ENCODE results near the gene ADGRG6. TPM values are rescaled to one million over a fixed set of nuclear protein-coding genes. Genes with fewer than 3 reads are reported as not detected.

ADGRG6 gene
- total and polyA plus RNA-seq, 9 of the 15 experiments (the other 6 are each of a cell fraction or from before 2014, with no cell fraction given) = under 0.01 to 0.11 (median 0.05) TPM; not detected in 5

DNA sequence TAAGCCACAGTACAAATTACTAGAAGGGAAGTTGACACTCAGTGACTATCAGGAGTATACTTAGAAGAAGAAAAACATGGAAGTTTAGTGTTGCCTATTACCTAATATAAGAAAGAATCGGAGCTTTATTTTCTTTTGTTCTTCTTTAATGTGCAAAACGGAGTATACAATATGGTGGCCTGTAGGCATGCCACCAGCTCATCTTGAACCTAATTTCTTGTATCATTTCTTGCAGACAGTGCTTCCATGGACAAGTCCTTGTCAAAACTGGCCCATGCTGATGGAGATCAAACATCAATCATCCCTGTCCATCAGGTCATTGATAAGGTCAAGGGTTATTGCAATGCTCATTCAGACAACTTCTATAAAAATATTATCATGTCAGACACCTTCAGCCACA is 141.3 kb downstream of the ADGRG6 start:
- CTCF ChIA-PET (ENCODE audit: low intra/inter-chr PET ratio) = no interaction called here
- FAIRE-seq = no peak
- 0% methylated on average over 2 of the region's 2 CpGs for WGBS (ENCODE audit: insufficient coverage, low coverage, missing lambda C conversion rate)

DNA sequence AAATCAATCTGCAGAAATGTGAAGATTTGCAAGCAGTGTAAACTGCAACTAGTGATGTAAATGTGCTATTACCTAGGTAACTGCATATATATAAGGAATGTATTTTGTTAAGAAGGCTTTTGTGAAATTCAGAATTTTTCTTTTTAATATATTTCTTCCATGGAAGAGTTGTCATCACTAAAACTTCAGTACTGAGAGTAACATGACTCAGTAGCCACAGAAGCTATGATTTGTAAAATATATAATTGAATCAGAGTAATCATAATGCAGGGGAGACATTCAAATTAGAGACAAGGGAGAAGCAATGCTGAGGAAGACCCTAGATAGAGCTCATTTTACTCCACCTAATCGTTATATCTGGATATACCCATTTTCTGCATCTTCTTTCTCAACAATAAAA is 141.7 kb downstream of the ADGRG6 start:
- POLR2A ChIA-PET = no interaction called here
- in situ Hi-C loops (cut with MboI) = no loop called here
- H3K27me3 ChIP-seq (ENCODE audit: control insufficient read depth in 2 of 2, insufficient read depth in 2 of 2, low read length in 2 of 2) = no peaks in the 10 kb centered on the region; a peak in 1 of 5 replicates
- H3K9me1 ChIP-seq (ENCODE audit: control insufficient read depth, insufficient read depth, low read length) = no peaks in the 10 kb centered on the region
- CTCF ChIA-PET (ENCODE audit: low intra/inter-chr PET ratio) = no interaction called here
- no peak overlapping the region for H3K27ac ChIP-seq (ENCODE audit: extremely low read depth, low read depth, low read length)
- DNase-seq (ENCODE audit: extremely low read depth in 1 of 4, low spot score in 3 of 4) (no peak), ATAC-seq (no peak), FAIRE-seq (no peak)
- intact Hi-C loops (cut with micrococcal nuclease) = no loop called here
- no peaks in the 10 kb centered on the region for H3K4me1 ChIP-seq (replicated peaks in 1 of 2; ENCODE audit: control insufficient read depth in 2 of 2, insufficient read depth in 2 of 2, low read length in 2 of 2)
- no peaks in the 10 kb centered on the region for H4K20me1 ChIP-seq (replicated peaks; ENCODE audit: control insufficient read depth, insufficient read depth, low read length)
- no peaks in the 10 kb centered on the region for H3K79me2 ChIP-seq (ENCODE audit: control insufficient read depth, insufficient read depth, low read length)
- TF ChIP-seq FOXP1 (CRISPR knock-in tag; IDR thresholded peaks at IDR 0.05) = no peak
- TF ChIP-seq ZNF124 (CRISPR knock-in tag; IDR thresholded peaks at IDR 0.05) = no peak
- no peak for TF ChIP-seq RBM22 (IDR thresholded peaks at IDR 0.05; ENCODE audit: low read depth, low read length, poor library complexity, severe bottlenecking)
- 5% methylated on average over 1 of the region's 1 CpG for WGBS (ENCODE audit: insufficient coverage, low coverage, missing lambda C conversion rate)
- H3K4me3 ChIP-seq = no peak overlapping the region
- no peak overlapping the region for H3K9ac ChIP-seq (ENCODE audit: insufficient read depth in 1 of 2, low read depth in 2 of 2, low read length in 2 of 2)
- no peaks in the 10 kb centered on the region for H3K9me3 ChIP-seq (replicated peaks; ENCODE audit: control insufficient read depth, insufficient read depth, low read depth, low read length)
- H3K4me2 ChIP-seq (ENCODE audit: insufficient read depth, low read length) = no peak overlapping the region
- no TSS peak for BruUV-seq (replicated peaks)
- H2AFZ ChIP-seq (ENCODE audit: low read depth, low read length) = no peak overlapping the region
- no peaks in the 10 kb centered on the region for H3K36me3 ChIP-seq (ENCODE audit: control insufficient read depth, insufficient read depth, low read length)

More for the DNA sequence above, 141.3 kb downstream of the ADGRG6 start:
- H3K9me3 ChIP-seq (replicated peaks; ENCODE audit: control insufficient read depth, insufficient read depth, low read depth, low read length) = no peaks in the 10 kb centered on the region
- no peaks in the 10 kb centered on the region for H3K4me1 ChIP-seq (replicated peaks in 1 of 2; ENCODE audit: control insufficient read depth in 2 of 2, insufficient read depth in 2 of 2, low read length in 2 of 2)
- H3K36me3 ChIP-seq (ENCODE audit: control insufficient read depth, insufficient read depth, low read length) = no peaks in the 10 kb centered on the region
- in situ Hi-C loops (cut with MboI) (no loop called here), intact Hi-C loops (cut with micrococcal nuclease) (no loop called here)
- H4K20me1 ChIP-seq (replicated peaks; ENCODE audit: control insufficient read depth, insufficient read depth, low read length) = no peaks in the 10 kb centered on the region
- H3K9me1 ChIP-seq (ENCODE audit: control insufficient read depth, insufficient read depth, low read length) = no peaks in the 10 kb centered on the region
- no peak overlapping the region for H3K4me3 ChIP-seq
- TF ChIP-seq PHF8 (IDR thresholded peaks at IDR 0.05; ENCODE audit: borderline replicate concordance, low read length) (no peak), ZNF830 (CRISPR knock-in tag; IDR thresholded peaks at IDR 0.05) (no peak), SMAD3 (CRISPR knock-in tag; conservative IDR thresholded peaks at IDR 0.05) (no peak), U2AF1 (optimal IDR thresholded peaks at IDR 0.05; ENCODE audit: low read depth, low read length) (no peak)
- H3K4me2 ChIP-seq (ENCODE audit: insufficient read depth, low read length) = no peak overlapping the region
- no peak overlapping the region for H3K27ac ChIP-seq (ENCODE audit: extremely low read depth, low read depth, low read length)
- BruUV-seq (replicated peaks) = no TSS peak
- no peak overlapping the region for H3K9ac ChIP-seq (ENCODE audit: insufficient read depth in 1 of 2, low read depth in 2 of 2, low read length in 2 of 2)
- no peak for ATAC-seq
- no peak overlapping the region for H2AFZ ChIP-seq (ENCODE audit: low read depth, low read length)
- H3K79me2 ChIP-seq (ENCODE audit: control insufficient read depth, insufficient read depth, low read length) = no peaks in the 10 kb centered on the region
- DNase-seq (ENCODE audit: extremely low read depth in 1 of 4, low spot score in 3 of 4) = no peak
- POLR2A ChIA-PET = no interaction called here
- no peaks in the 10 kb centered on the region; a peak in 1 of 5 replicates for H3K27me3 ChIP-seq (ENCODE audit: control insufficient read depth in 2 of 2, insufficient read depth in 2 of 2, low read length in 2 of 2)
